Testis (tissue), 2 donors: ENCODE measurements around the gene EPB41L2.

Experiments
- CTCF ChIP-seq, 3 experiments: fragments of 450-650 bp in 2 of 3; fragments of 200-600 bp in 1 of 3; sonication (generic) in 1 of 3; IDR thresholded peaks; one replicate each; pipeline ENCODE4 v1.5.1; 2016 to 2019; ENCODE audit warnings: antibody characterized with exemption in 3 of 3, mild to moderate bottlenecking in 2 of 3, moderate library complexity in 1 of 3
- POLR2A ChIP-seq: fragments of 450-650 bp; IDR thresholded peaks from one replicate; pipeline ENCODE4 v1.6.1; 2017; ENCODE audit warnings: antibody characterized with exemption, mild to moderate bottlenecking, moderate library complexity

- TF ChIP-seq CTCF (IDR thresholded peaks at IDR 0.05) (no peak), POLR2A (no peak)
These were observed 14.0 kb downstream of the EPB41L2 start for GRCh38 chr6:131048933-131049515.
